ENCODE measurements around the gene STMP1. TPM values are rescaled to one million over a fixed set of nuclear protein-coding genes. Genes with fewer than 3 reads are reported as not detected.

STMP1 gene

Small RNA genes lying within 50 kb of the gene (small RNA-seq; reads per million reads assigned to genes)
- gene RNU6-1154P (ENCODE audit: insufficient read depth) = not detected
